Gastroesophageal sphincter (tissue), 4 donors: ENCODE measurements around the gene NANOGP8. TPM values are rescaled to one million over a fixed set of nuclear protein-coding genes. Genes with fewer than 3 reads are reported as not detected.

Experiments
- ATAC-seq: fragments of 150-250 bp; one replicate; pipeline ENCODE4 v1.9.1; 2016; ENCODE audit warnings: mild to moderate bottlenecking, moderate library complexity
- H3K27ac ChIP-seq, 4 donors: fragments of 200-600 bp; sonication (generic) in 3 of 4; 1 replicate in 3 of 4; 2 replicates in 1 of 4; pipeline ENCODE4 v1.5.1; 2016 to 2019
- H3K27me3 ChIP-seq: fragments of 200-600 bp; sonication (generic); one replicate; pipeline ENCODE4 v1.5.1; 2019
- H3K36me3 ChIP-seq, 2 donors: fragments of 200-600 bp; sonication (generic); one replicate each; pipeline ENCODE4 v1.5.1; 2019; ENCODE audit warnings: control low read depth in 1 of 2
- H3K4me1 ChIP-seq, 3 donors: fragments of 200-600 bp; sonication (generic); 1 replicate in 2 of 3; 2 replicates in 1 of 3; pipeline ENCODE4 v1.5.1; 2016 to 2019; ENCODE audit warnings: control low read depth in 2 of 3
- H3K4me3 ChIP-seq, 2 donors: fragments of 200-600 bp; sonication (generic); one replicate each; pipeline ENCODE4 v1.5.1; 2019; ENCODE audit warnings: mild to moderate bottlenecking in 1 of 2, moderate library complexity in 1 of 2
- H3K9me3 ChIP-seq, 3 donors: fragments of 200-600 bp; sonication (generic); one replicate each; pipeline ENCODE4 v1.5.1; 2017 to 2019; ENCODE audit warnings: control low read depth in 2 of 3
- EP300 ChIP-seq: sonication (generic); formaldehyde crosslinking; IDR thresholded peaks from one replicate; pipeline ENCODE4 v1.6.1; 2017; ENCODE audit warnings: antibody characterized with exemption, mild to moderate bottlenecking
- POLR2A ChIP-seq, 2 donors: fragments of 450-650 bp; IDR thresholded peaks; one replicate each; pipeline ENCODE4 v1.6.1; 2017; ENCODE audit warnings: antibody characterized with exemption in 2 of 2, mild to moderate bottlenecking in 2 of 2, moderate library complexity in 1 of 2
- POLR2AphosphoS5 ChIP-seq: sonication (generic); formaldehyde crosslinking; IDR thresholded peaks from one replicate; pipeline ENCODE4 v1.6.1; 2017; ENCODE audit warnings: antibody characterized with exemption
- WGBS, 2 donors: methylation state at CpG; one replicate each; pipeline ENCODE4 v1.1.5; 2018; ENCODE audit warnings: low coverage in 1 of 2; 5-methylcytosine and 5-hydroxymethylcytosine counted together
- total RNA-seq, 4 donors: library from RNA; depleted of rRNA; stranded (reverse); fragments of >200 nt; gene quantifications; one replicate each; pipeline ENCODE4 v1.1.0, GENCODE V29; 2016
- TF ChIP-seq, protein P1 (sequence below), 4 experiments: fragments of 200-600 bp in 2 of 4; fragments of 450-650 bp in 2 of 4; sonication (generic) in 1 of 4; IDR thresholded peaks; one replicate each; pipeline ENCODE4 v1.5.1; 2017 to 2019; ENCODE audit warnings: antibody characterized with exemption in 4 of 4, mild to moderate bottlenecking in 2 of 4, moderate library complexity in 2 of 4

NANOGP8 gene
- total RNA-seq, 4 donors from 2014 or later = 4.0 TPM; not detected in 3

DNA sequence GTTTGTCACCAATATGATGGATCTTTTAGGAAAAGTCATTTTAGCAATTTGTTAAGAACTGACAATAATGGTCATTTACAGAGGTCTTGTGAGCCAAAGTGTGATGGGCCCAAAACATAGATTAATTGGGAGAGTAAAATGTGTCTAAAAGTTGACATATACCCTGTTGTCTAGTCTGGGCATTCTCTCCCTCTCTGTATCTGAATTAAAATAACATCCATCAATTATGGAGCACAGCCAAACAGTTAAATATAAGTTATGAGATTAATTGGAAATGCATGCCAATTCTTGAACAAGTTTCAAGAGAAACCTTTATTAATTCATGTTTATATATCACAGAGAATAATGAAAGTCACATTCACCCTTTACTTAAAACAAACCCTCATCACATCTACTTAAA lies 13.6 kb upstream of the NANOGP8 start:
- Histone ChIP-seq H3K36me3 (no peaks in the 10 kb centered on the region), H3K27me3 (no peaks in the 10 kb centered on the region), H3K4me1 (peaks cover 0 to 5% (median 0%) of the 10 kb centered on the region in 3 donors), H3K27ac (no peak overlapping the region), H3K4me3 (no peak overlapping the region), H3K9me3 (no peaks in the 10 kb centered on the region)
- ATAC-seq = no peak
- no peak for TF ChIP-seq POLR2AphosphoS5
- TF ChIP-seq POLR2A (IDR thresholded peaks at IDR 0.05) = no peak
- TF ChIP-seq, protein P1, sequence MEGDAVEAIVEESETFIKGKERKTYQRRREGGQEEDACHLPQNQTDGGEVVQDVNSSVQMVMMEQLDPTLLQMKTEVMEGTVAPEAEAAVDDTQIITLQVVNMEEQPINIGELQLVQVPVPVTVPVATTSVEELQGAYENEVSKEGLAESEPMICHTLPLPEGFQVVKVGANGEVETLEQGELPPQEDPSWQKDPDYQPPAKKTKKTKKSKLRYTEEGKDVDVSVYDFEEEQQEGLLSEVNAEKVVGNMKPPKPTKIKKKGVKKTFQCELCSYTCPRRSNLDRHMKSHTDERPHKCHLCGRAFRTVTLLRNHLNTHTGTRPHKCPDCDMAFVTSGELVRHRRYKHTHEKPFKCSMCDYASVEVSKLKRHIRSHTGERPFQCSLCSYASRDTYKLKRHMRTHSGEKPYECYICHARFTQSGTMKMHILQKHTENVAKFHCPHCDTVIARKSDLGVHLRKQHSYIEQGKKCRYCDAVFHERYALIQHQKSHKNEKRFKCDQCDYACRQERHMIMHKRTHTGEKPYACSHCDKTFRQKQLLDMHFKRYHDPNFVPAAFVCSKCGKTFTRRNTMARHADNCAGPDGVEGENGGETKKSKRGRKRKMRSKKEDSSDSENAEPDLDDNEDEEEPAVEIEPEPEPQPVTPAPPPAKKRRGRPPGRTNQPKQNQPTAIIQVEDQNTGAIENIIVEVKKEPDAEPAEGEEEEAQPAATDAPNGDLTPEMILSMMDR (IDR thresholded peaks at IDR 0.05) = no peak
- no peak for TF ChIP-seq EP300

DNA sequence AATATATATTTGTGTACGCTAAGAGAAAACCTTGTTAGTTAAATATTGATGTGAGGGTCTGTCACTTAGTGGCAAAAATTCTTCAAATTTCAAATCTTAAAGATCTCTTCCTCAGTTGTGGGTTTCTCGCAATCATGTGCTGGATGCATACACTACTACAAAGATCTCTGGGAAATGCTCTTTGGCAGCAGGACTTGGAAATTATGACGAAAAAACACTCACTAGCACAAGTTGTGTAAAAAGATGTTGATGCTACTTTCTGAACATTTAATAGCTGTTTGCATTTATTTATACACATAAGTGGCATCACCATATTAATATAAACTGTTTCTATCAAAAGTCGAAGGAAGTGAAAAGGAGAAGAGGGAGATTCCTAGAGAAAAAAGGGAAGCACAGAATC lies 10.8 kb upstream of the NANOGP8 start:
- H3K4me1 ChIP-seq = peaks cover 0 to 5% (median 0%) of the 10 kb centered on the region in 3 donors
- H3K36me3 ChIP-seq = no peaks in the 10 kb centered on the region
- no peaks in the 10 kb centered on the region for H3K27me3 ChIP-seq
- no peaks in the 10 kb centered on the region for H3K9me3 ChIP-seq
- ATAC-seq = no peak
- WGBS, 2 donors = 67 to 92% methylated on average over 4 of the region's 4 CpGs
- TF ChIP-seq POLR2A (IDR thresholded peaks at IDR 0.05) = no peak
- TF ChIP-seq POLR2AphosphoS5 = no peak
- TF ChIP-seq EP300 = no peak
- TF ChIP-seq, protein P1 (IDR thresholded peaks at IDR 0.05) = no peak
- H3K4me3 ChIP-seq = no peak overlapping the region
- no peak overlapping the region for H3K27ac ChIP-seq

DNA sequence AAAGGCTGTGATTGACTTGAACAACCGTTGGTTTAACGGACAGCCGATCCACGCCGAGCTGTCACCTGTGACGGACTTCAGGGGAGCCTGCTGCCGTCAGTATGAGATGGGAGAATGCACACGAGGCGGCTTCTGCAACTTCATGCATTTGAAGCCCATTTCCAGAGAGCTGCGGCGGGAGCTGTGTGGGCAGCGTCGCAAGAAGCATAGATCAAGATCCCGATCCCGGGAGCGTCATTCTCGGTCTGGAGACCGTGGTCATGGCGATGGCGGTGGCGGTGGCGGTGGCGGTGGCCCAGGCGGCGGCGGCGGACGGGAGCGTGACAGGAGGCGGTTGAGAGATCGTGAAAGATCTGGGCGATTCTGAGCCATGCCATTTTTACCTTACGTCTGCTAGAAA lies 7.8 kb upstream of the NANOGP8 start:
- no peaks in the 10 kb centered on the region for H3K36me3 ChIP-seq
- no peak for ATAC-seq
- no peak overlapping the region for H3K4me3 ChIP-seq
- 50% methylated on average over 2 of the region's 33 CpGs; no CpG with 5 or more reads in 1 of the 2 donors for WGBS, 2 donors
- no peaks in the 10 kb centered on the region for H3K9me3 ChIP-seq
- peaks cover 0 to 10% (median 0%) of the 10 kb centered on the region in 3 donors for H3K4me1 ChIP-seq
- no peak overlapping the region for H3K27ac ChIP-seq
- no peak for TF ChIP-seq POLR2A (IDR thresholded peaks at IDR 0.05)
- no peak for TF ChIP-seq EP300
- TF ChIP-seq POLR2AphosphoS5 = no peak
- TF ChIP-seq, protein P1 (IDR thresholded peaks at IDR 0.05) = no peak
- H3K27me3 ChIP-seq = no peaks in the 10 kb centered on the region

DNA sequence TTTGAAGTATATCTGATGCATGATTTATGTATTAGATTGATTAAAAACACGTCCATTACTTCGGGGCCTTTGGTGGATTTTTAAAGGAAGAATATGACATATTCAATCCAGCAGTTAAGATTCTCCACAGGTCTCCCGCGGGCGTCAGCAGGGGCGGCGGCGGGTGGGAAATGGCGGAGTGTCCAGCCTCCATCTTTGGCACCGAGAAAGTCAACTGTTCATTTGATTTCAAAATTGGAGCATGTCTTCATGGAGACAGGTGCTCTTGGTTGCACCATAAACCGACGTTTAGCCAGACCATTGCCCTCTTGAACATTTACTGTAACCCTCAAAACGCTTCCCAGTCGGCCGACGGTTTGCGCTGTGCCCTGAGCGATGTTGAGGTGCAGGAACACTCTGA lies 7.2 kb upstream of the NANOGP8 start:
- no peak for ATAC-seq
- no peak overlapping the region for H3K4me3 ChIP-seq
- H3K4me1 ChIP-seq = peaks cover 0 to 10% (median 0%) of the 10 kb centered on the region in 3 donors
- TF ChIP-seq, protein P1 (IDR thresholded peaks at IDR 0.05) = no peak
- TF ChIP-seq POLR2A (IDR thresholded peaks at IDR 0.05) (no peak), EP300 (no peak), POLR2AphosphoS5 (no peak)
- H3K27ac ChIP-seq = no peak overlapping the region
- H3K9me3 ChIP-seq = no peaks in the 10 kb centered on the region
- no peaks in the 10 kb centered on the region for H3K36me3 ChIP-seq
- 55 to 98% methylated on average over 2 to 14 of the region's 18 CpGs for WGBS, 2 donors
- no peaks in the 10 kb centered on the region for H3K27me3 ChIP-seq

DNA sequence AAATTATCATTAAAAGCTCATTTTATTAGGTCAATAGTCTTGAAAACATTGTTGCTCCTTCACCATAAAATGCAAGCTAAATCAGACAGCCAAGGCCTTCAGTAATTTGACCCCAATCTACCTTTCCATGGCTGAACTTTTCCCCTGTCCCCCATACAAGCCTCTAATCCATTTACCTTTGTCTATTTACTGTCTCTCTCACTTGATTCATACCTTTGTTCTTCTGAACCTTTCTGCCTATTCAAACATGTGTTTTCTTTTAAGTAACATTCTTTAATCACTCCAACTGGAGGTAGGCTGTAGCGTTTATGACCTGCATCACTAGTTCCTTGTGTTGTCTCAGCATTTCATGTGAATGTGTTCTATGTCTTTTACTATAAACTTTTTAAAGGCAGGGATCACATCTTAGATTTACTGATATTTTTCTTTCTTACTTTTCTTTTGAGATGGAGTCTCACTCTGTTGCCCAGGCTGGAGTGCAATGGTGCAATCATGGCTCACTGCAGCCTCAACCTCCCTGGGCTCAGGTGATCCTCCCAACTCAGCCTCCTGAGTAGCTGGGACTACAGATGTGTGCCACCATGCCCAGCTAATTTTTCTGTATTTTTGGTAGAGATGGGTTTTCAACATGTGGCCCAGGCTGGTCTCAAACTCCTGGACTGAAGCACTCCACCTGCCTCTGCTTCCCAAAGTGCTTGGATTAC lies 5.2 kb upstream of the NANOGP8 start:
- WGBS, 2 donors = 83 to 89% methylated on average over 1 of the region's 1 CpG
- Histone ChIP-seq H3K27me3 (no peaks in the 10 kb centered on the region), H3K4me3 (no peak overlapping the region), H3K9me3 (no peaks in the 10 kb centered on the region), H3K27ac (no peak overlapping the region), H3K36me3 (no peaks in the 10 kb centered on the region), H3K4me1 (peaks cover 0 to 10% (median 0%) of the 10 kb centered on the region in 3 donors)
- TF ChIP-seq, protein P1 (IDR thresholded peaks at IDR 0.05) = no peak
- TF ChIP-seq POLR2A (IDR thresholded peaks at IDR 0.05) (no peak), POLR2AphosphoS5 (no peak), EP300 (no peak)
- ATAC-seq = no peak
